HG02870 (cell line): Measurements from ENCODE around the gene ASB7.
"Not testable (repeated sequence)": the region's sequence is repeated elsewhere in the genome, so short reads cannot be mapped to it uniquely, and the experiment has no call there.

Experiments used
- ATAC-seq: cut with Tn5 transposase; IDR thresholded peaks from one replicate; pipeline ENCODE4 v1.9.1; 2021; ENCODE audit warnings: mild to moderate bottlenecking, moderate library complexity; ENCODE audit not compliant: unreplicated experiment

ASB7 gene

GRCh38 chr15:100648951-100649350, 46.6 kb downstream of the ASB7 start:
- ATAC-seq: no peak

DNA sequence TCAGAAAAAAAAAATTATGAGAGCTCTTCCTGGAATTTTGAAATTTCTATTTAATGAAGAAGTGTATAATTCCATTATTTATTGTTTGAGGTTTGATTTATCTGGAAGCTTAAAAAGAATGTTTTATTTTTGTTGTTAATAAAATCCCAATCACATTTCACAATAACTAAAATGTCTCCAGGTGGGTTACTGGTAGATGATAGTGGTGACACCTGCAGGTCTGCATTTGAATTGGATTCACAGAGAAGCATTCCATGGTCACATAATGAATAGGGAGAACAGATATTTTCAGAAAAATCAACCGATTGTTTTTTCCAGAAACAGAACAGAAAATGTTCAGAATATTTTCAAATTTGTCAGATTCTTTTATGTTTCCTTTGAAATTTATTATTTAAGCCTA, 48.3 kb downstream of the ASB7 start:
- no peak for ATAC-seq

- no peak for ATAC-seq
Measured at GRCh38 chr15:100651253-100651652, 48.9 kb downstream of the ASB7 start.

DNA sequence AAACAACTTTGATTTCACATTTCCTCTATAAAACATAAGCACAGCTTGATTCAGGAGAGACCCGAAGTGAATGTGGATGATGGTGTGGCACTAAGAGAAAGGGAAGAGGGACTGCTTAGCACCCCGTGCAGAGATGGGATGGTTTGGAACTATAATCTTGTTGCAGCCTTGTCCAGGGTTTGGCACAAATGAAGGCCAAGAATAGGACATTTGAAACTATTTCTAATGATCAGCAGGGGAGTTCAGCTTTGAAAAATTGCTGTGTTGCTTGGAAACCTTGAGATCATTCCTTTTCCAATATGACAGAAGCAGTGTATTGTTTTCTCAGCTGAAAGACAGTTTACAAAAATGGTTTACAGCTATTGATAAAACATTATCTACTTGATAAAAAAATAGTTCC, 49.7 kb downstream of the ASB7 start:
- no peak for ATAC-seq

GRCh38 chr15:100653608-100654007, 51.2 kb downstream of the ASB7 start:
- no peak for ATAC-seq

GRCh38 chr15:100658895-100659294, 56.5 kb downstream of the ASB7 start:
- no peak for ATAC-seq

DNA sequence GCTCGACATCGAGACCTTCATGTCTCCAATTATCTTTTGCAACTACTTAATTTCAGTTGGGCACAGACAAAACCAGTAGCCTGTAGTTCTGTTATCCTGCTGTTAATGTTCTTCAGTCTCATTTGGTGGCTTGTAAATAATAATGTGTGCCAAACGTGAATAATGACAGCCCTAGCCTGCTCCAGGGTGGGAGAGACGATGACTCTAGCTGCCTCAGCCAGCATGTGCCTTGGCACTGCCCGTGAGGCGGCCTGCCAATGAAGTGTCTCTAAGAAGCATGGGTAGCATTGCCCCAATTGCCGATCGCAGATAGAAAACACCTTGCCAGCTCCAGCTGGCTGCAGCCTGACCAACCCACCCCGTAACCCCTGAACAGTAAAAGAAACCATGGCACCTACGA, 58.8 kb downstream of the ASB7 start:
- ATAC-seq: no peak

- ATAC-seq: no peak
Measured at GRCh38 chr15:100663086-100663914, 60.9 kb downstream of the ASB7 start.

DNA sequence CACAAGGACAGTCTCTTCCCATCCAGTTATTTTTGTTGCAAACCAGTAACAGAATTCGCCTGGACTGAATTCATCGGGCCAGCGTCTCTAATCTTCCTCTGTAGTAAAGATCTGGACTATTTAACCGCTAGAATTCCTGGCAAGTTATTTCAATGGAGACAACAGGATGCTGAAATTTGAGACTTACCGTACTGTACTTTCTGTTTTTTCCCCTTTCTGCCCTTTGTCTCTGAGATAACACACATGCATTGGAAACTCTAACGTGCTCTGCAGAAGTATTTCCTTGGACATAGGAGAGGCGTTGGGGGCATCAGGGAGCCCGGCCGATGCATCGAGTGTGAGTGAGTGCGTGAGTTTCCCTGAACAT, 61.5 kb downstream of the ASB7 start:
- no peak for ATAC-seq

GRCh38 chr15:100665570-100665969, 63.2 kb downstream of the ASB7 start:
- no peak for ATAC-seq

GRCh38 chr15:100667405-100668347, 65.3 kb downstream of the ASB7 start:
- ATAC-seq: no peak

DNA sequence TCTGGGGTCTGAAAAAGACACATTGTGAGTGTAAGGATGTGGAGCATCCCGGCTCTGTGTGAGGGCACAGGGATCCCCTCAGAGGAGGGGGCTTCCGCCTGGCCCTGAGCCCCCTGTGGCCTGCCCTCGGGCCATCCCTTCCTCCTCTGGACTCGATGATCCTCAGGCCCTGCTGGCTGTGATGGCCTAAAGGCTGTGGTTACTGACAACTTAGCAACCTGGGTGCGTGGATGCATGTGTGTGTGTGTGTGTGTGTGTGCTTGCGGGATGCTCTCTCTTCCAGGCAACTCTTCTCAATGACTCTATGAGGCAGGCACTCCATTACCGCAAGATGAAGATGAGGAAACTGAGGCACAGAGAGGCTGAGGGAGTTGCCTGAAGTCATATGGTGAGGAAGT, 66.0 kb downstream of the ASB7 start:
- no peak for ATAC-seq

GRCh38 chr15:100669260-100669659, 66.9 kb downstream of the ASB7 start:
- no peak for ATAC-seq

DNA sequence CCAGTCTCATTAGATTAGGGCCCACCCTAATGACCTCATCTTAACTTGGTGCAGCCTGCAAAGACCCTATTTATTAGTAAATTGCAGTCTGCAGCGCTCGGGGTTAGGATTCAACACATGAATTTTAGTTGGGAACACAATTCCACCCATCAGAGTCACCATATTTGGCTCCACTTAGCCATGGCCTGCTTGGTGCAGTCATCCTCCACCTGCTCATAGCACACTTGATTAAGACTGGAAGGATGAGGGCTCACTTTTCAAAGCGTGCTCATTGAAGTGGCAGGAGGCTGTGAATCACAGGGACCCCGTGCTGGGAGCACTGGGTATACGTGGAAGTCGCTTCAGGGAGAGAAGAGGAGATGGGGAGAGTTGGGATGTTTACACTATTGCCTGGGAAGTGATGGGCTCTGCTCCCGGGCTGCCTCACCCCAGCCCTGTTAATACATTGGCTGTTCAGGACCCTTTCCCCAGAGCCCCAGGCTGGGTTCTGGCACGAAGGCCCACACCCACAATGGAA, 68.2 kb downstream of the ASB7 start:
- ATAC-seq: no peak

DNA sequence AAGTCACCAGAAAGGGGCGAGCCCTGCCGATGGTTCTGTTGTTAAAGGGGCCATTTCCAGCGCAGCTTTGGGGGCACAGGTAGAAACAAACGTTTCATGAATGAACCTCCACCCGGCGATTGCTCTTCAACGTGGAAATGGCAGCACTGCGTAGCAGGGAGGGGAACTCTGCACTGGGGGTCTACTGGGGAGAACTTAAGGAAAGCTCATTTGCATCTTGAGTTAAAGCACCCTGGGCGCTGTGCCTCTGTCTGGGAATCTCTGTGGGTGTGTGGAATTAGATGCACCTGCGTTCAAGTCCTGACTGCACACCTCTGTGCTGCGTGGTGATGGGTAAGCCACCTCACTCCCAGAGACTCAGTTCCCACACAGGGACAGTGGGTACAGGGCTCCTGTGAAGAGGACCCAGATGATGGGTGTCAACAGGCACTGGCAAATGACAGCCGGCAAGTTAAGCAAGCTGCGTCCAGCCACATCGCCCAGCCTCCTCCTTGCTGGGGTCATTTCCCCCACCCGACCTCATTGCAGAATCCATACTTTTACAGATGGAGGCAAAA, 68.8 kb downstream of the ASB7 start:
- no peak for ATAC-seq

GRCh38 chr15:100671858-100672543, 69.6 kb downstream of the ASB7 start:
- no peak for ATAC-seq

DNA sequence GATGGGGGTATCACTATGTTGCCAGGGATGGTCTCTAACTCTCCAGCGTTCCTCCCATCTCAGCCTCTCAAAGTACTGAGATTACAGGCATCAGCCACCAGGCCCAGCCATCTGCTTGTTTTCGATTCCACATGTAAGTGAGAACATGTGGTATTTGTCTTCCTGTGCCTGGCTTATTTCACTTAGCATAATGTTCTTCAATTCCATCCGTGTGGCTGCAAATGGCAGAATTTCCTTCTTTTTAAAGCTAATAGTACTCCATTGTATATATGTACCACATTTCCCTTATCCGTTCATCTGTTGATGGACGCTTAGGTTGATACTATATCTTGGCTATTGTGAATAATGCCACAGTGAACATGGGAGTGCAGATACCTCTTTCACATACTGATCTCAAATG, 70.6 kb downstream of the ASB7 start:
- ATAC-seq: no peak

DNA sequence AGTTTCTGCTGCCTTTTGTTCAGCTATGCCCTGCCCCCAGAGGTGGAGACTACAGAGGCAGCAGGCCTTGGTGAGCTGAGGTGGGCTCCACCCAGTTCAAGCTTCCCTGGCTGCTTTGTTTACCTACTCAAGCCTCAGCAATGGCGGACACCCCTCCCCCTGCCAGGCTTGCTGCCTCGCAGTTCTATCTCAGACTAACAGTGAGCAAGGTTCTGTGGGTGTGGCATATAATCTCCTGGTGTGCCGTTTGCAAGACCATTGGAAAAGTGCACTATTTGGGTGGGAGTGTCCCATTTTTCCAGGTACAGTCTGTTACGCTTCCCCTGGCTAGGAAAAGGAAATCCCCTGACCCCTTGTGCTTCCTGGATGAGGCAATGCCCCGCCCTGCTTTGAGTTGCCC, 76.8 kb downstream of the ASB7 start:
- ATAC-seq: not testable (repeated sequence)

- ATAC-seq: no peak
Measured at GRCh38 chr15:100680726-100681125, 78.3 kb downstream of the ASB7 start.

DNA sequence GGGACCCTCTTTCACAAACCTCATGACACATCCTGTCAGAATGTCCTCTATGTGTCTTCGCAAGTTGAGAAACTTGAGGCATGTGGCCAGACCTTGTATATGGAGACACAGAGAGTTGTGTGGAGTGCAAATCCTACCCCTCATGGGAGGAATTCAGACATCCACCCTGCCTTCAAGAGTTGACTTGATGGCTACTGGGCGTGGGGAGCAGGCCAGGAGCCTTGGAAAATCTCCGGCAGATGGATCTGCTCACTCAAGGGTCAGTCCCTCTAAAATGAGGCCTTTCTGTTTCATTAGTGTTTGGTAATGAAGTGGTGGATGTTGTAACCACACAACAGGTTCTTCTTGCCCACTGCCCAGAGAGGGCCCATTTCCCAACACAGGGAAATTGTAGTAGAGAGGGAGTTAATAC, 79.0 kb downstream of the ASB7 start:
- no peak for ATAC-seq

GRCh38 chr15:100682468-100682867, 80.1 kb downstream of the ASB7 start:
- ATAC-seq: no peak
